GM15510 (cell line): Measurements from ENCODE around the gene PCDHB7.
"Not testable (repeated sequence)": the region's sequence is repeated elsewhere in the genome, so short reads cannot be mapped to it uniquely, and the experiment has no call there.

Experiments
- POLR2A ChIP-seq: IDR thresholded peaks from 3 replicates; pipeline ENCODE4 v1.6.1; 2011; ENCODE audit warnings: borderline replicate concordance; ENCODE audit not compliant: insufficient read length; ENCODE audit errors: extremely low read depth

Gene PCDHB7

DNA sequence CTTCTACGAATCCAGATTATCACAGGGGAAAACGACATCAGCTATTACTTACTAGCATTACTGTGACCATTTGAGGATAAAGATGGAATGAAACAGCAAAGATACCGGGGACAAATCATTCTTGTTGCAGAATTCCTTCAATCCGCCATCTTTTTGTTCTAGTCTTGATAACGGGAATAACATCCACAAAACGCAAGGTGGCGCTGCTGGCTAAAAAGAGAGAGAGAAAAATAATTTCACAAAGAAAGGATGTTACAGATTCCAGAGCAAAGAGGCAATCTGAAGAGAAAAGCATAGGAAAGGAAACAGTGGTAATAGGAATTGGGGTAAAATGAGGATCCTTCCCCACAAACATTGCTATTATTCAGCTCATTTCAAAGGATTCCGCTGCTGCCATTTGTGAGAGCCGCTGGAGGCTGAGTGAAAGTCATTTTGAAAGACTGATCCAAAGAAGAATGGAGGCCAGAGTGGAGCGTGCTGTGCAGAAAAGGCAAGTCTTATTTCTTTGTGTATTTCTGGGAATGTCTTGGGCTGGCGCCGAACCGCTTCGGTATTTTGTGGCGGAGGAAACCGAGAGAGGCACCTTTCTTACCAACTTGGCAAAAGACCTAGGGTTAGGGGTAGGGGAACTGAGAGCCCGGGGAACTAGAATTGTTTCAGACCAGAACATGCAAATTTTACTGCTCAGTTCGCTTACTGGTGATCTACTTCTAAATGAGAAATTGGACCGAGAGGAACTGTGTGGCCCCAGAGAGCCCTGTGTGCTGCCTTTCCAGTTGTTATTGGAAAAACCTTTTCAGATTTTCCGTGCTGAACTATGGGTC, at the start of gene PCDHB7:
PCDHB7 (plus strand) TSS at position 264 of the 824 bp plus-strand sequence; CDS start at position 456, 192 bp downstream.
- TF ChIP-seq POLR2A, result no peak

DNA sequence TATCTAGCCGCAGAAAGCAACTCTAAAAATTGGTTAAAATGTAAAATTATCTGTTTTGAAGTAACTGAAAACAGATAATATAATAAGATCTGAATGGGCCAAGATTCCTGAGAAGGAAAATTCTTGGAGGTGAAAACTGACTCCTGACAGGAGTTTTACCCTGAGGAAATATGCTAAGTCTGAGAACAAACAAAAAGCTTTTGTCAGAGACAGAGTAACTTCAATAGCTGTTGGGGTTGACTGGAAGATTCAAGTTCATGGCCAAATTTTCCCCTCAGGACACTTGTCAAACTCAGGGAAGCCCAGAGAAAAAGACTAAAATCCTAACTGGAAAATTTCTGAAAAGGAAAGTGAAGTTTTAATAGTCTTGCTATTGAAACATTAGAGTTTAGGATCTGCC, 45.1 kb upstream of the PCDHB7 start:
- no peak for TF ChIP-seq POLR2A

DNA sequence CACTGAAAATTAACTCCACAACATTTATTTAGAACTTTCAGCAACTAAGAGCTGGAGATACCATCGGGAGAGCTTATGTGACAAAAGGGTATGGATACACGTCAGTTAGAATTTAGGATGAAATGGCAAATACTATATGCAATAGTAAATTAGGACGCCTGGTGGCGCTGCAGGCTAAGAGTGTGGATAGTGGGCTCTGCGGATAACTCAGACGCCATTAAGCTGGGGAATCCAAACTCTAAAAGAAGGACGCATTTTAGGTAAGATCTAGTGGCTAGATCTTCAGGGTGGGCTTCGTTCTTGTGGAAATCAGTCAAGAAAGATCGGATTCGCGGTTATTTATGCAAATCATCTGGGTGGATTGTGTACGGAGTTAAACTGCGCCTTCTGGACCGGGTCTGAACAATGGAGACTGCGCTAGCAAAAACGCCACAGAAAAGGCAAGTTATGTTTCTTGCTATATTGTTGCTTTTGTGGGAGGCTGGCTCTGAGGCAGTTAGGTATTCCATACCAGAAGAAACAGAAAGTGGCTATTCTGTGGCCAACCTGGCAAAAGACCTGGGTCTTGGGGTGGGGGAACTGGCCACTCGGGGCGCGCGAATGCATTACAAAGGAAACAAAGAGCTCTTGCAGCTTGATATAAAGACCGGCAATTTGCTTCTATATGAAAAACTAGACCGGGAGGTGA, 37.3 kb upstream of the PCDHB7 start, which contains the start of gene PCDHB5:
PCDHB5 (plus strand) TSS at position 177 of the 688 bp plus-strand sequence; CDS start at position 406, 229 bp downstream.
- TF ChIP-seq POLR2A, result no peak

DNA sequence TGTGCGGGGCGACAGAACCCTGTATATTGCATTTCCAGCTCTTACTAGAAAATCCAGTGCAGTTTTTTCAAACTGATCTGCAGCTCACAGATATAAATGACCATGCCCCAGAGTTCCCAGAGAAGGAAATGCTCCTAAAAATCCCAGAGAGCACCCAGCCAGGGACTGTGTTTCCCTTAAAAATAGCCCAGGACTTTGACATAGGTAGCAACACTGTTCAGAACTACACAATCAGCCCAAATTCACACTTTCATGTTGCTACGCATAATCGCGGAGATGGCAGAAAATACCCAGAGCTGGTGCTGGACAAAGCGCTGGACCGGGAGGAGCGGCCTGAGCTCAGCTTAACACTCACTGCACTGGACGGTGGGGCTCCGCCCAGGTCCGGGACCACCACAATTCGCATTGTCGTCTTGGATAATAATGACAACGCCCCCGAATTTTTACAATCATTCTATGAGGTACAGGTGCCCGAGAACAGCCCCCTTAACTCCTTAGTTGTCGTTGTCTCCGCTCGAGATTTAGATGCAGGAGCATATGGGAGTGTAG, 36.7 kb upstream of the PCDHB7 start:
- no peak for TF ChIP-seq POLR2A

DNA sequence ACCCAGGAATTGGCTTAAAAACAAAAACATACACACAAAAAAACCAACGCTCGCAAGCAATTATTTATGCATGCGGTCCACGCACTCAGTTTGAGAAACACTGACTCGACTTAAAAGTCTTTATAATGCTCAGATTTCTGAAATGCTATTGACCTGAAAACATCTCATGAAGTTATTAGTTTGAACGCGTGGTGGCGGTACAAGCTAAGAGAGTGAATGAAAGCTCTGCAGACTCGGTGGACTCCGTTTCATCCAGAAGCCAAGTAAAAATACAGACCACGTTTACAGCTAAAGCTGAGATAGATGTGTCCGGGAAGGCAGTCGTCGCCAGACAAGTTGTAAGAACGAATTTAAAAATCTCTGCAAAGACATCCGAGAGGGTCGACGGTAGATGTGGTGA, 22.6 kb upstream of the PCDHB7 start, which contains the start of gene PCDHB6:
PCDHB6 (plus strand) TSS at position 246 of the 400 bp plus-strand sequence. CDS start 201 bp downstream, outside the sequence.
- no peak for TF ChIP-seq POLR2A

DNA sequence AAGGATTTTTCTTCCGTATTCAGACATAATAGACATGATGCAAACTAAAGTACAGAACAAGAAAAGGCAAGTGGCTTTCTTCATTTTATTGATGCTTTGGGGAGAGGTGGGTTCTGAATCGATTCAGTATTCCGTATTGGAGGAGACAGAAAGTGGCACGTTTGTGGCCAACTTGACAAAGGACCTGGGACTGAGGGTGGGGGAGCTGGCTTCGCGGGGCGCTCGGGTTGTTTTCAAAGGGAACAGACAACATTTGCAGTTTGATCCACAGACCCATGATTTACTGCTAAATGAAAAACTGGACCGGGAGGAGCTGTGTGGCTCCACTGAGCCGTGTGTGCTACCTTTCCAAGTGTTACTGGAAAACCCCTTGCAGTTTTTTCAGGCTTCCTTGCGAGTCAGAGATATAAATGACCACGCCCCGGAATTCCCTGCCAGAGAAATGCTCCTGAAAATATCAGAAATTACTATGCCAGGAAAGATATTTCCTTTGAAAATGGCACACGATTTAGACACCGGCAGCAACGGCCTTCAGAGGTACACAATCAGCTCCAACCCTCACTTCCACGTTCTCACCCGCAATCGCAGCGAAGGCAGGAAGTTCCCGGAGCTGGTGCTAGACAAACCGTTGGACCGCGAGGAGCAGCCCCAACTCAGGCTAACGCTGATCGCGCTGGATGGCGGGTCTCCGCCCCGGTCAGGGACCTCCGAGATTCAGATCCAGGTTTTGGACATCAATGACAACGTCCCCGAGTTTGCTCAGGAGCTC, 22.0 kb upstream of the PCDHB7 start:
- TF ChIP-seq POLR2A, result no peak

DNA sequence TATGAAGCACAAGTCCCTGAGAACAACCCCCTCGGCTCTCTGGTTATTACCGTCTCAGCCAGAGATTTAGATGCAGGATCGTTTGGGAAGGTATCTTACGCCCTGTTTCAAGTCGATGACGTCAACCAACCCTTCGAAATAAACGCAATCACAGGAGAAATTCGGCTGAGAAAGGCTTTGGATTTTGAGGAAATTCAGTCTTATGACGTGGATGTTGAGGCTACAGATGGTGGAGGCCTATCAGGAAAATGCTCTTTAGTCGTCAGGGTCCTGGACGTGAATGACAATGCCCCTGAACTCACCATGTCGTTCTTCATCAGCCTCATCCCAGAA, 21.5 kb upstream of the PCDHB7 start:
- no peak for TF ChIP-seq POLR2A

DNA sequence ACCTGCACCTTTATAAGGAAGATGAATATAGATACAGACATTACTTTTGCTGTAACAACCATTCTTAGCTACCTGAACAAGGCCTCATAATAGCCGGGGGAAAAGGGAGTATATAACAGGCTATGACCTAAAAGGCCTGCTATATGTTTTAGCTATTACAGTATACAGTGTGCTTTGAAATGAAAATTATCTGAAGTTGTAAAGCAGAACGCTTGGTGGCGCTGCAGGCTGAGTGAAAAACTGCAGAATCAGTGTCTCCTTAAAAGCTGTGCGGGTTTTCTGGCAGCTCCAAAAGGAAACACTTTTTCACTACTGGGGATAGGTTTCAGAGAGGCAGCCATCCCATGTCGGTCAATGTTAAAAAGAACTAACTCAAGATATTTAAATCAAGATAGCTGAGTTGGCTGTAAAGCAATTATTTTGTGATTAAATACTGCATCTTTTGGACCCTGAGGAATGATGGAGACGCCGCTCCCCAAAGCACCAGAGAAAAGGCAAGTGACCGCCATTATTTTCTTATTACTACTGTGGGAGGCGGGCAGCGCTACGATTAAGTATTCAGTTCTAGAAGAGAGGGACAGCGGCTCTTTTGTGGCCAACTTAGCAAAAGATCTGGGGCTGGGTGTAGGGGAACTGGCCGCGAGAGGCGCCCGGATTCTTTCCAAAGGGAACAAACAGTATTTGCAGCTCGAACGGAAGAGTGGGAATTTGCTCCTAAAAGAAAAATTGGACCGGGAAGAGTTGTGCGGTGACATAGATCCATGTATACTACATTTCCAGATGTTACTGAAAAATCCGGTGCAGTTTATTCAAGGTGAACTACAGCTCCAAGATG, 16.7 kb upstream of the PCDHB7 start:
- TF ChIP-seq POLR2A, result no peak

DNA sequence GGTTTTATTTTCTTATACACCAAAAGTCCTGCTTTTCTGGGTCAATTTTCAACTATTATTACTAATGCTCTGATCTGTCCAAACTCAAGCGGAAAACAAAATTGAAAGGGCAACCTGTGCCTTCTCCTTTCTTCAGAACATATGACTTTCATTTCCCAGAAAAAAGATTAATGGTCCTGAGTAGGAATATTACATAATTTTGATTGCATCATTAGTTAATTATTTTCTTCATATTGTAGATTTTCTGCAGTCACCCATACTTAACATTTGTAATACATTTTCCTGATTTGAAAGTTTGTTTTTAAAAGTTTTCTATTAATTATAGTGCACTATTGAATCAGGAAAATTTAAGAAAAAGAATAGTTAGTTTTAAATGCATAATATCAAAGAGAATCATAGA, 3.5 kb downstream of the PCDHB7 start:
- TF ChIP-seq POLR2A, result no peak

DNA sequence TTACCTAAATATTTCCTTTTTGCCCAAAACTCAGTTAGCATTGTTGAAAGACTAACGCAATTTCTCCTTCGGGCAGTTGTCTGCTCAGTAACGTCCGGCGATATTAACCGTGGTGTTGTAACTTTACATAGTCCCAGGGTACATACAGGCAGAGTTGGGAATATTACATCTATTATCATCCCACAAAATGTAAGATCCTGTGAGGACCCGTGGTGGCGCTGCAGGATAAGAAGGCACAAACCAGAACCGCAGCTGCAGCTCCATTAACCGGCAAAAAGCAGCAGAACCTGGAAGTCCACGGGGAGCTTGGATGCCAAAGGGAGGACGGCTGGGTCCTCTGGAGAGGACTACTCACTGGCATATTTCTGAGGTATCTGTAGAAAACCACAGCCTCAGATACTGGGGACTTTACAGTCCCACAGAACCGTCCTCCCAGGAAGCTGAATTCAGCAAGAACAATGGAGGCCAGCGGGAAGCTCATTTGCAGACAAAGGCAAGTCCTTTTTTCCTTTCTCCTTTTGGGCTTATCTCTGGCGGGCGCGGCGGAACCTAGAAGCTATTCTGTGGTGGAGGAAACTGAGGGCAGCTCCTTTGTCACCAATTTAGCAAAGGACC, 5.2 kb downstream of the PCDHB7 start, which contains the start of gene PCDHB8:
PCDHB8 (plus strand) TSS at position 214 of the 615 bp plus-strand sequence; CDS start at position 459, 245 bp downstream.
- not testable (repeated sequence) for TF ChIP-seq POLR2A

DNA sequence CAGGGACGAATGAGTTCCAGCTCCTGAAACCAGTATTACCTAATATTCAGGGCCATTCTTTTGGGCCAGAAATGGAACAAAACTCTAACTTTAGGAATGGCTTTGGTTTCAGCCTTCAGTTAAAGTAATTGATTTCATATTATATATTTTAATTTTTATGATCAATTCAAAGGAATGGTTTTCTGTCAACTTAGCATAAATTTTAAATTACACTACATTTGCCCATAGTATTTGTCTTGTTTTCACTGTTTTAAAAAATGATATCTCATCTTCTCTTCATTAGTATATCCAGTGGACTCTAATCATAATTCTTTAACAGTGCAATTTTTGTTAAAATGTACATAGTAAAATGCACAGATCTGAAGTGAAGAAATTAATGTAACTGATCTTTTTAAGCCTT, 7.9 kb downstream of the PCDHB7 start:
- TF ChIP-seq POLR2A, result no peak

DNA sequence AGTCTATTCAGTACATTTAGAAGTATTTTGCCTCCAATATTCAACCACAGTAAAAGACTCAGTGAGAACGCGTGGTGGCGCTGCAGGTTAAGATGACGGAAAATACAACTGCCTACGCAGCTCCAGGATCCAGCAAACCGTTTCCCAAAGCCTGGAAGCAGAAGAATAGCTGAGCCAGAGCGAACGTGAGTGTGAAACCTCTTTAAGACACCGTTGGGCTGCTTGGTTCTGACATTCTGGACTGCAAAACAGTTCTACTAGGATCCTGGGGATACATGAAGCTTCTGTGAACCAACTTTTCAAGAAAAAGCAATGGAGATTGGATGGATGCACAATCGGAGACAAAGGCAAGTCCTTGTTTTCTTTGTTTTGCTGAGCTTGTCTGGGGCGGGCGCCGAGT, 9.8 kb downstream of the PCDHB7 start, which contains the start of gene PCDHB16:
PCDHB16 (plus strand) TSS at position 140 of the 400 bp plus-strand sequence; CDS start at position 313, 173 bp downstream.
- no peak for TF ChIP-seq POLR2A

DNA sequence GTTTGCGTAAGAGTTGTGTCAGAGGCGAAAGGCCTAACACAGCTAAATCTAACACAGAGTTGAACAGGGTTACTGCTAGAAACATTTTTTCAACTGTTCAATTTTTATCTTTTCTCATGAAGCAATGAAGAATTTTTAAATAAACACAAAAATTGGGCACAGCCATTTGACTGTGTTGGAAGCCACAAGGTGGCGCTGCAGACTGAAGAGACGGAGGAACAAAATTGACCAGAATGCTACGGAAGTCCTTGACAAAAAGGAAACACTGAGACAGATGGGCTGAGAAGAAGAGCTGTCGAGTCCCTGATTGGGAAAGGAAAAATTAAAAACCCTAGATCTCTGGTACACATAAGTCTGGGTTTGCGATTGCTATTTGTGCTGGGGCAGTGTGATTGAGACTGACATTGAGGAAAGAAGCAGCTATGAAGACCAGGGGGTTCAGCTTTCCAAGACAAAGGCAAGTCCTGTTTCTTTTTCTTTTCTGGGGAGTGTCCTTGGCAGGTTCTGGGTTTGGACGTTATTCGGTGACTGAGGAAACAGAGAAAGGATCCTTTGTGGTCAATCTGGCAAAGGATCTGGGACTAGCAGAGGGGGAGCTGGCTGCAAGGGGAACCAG, 14.6 kb downstream of the PCDHB7 start, which contains the start of gene PCDHB9:
PCDHB9 (plus strand) TSS at position 265 of the 616 bp plus-strand sequence; CDS start at position 423, 158 bp downstream.
- no peak for TF ChIP-seq POLR2A
